GM15510 (cell line): ENCODE data around the gene RPS4Y2.

Experiments used
- POLR2A ChIP-seq: IDR thresholded peaks from 3 replicates; pipeline ENCODE4 v1.6.1; 2011; ENCODE audit warnings: borderline replicate concordance; ENCODE audit not compliant: insufficient read length; ENCODE audit errors: extremely low read depth

The RPS4Y2 gene

GRCh38 chrY:20787076-20787475, 31.2 kb downstream of the RPS4Y2 start:
- TF ChIP-seq POLR2A, result no peak

GRCh38 chrY:20798351-20799049, 42.6 kb downstream of the RPS4Y2 start:
- no peak for TF ChIP-seq POLR2A

GRCh38 chrY:20802659-20803058, 46.8 kb downstream of the RPS4Y2 start:
- TF ChIP-seq POLR2A, result no peak

- no peak for TF ChIP-seq POLR2A
Observed at GRCh38 chrY:20806243-20806642, 50.3 kb downstream of the RPS4Y2 start.

GRCh38 chrY:20813459-20813858, 57.6 kb downstream of the RPS4Y2 start:
- TF ChIP-seq POLR2A, result no peak

GRCh38 chrY:20814794-20815193, 58.9 kb downstream of the RPS4Y2 start:
- TF ChIP-seq POLR2A, result no peak

DNA sequence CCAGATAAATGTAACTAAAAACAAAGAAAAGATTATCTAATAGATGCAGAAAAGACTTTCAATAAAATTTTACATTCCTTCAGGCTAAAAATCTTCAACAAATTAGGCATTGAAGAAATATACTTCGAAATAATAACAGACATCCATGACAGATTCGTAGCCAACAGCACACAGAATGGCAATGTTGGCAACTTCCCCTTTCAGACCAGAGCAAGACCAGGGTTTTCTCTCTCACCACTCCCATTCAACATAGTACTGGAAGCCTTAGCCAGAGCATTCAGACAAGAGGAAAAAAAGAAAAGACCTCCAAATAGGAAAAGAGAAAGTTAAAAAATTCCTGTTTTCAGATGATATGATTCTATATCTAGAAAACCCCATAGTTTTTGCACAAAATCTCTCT, 61.2 kb downstream of the RPS4Y2 start:
- TF ChIP-seq POLR2A, result no peak
